GDM1 (cell line): Measurements from ENCODE around the gene ARHGAP22.

Experiments used
- DNase-seq: peaks from one replicate; lab custom pipeline; 2025; lab: John Stamatoyannopoulos, UW

Gene ARHGAP22

GRCh38 chr10:48496831-48497779, 107.8 kb downstream of the ARHGAP22 start:
- DNase-seq: peak; percentile 44

- DNase-seq: no peak
Measured at GRCh38 chr10:48496105-48496830, 108.6 kb downstream of the ARHGAP22 start.

GRCh38 chr10:48495282-48496045, 109.4 kb downstream of the ARHGAP22 start:
- no peak for DNase-seq

GRCh38 chr10:48494611-48495010, 110.3 kb downstream of the ARHGAP22 start:
- no peak for DNase-seq

GRCh38 chr10:48494073-48494472, 110.8 kb downstream of the ARHGAP22 start:
- no peak for DNase-seq

- DNase-seq: peak; percentile 84
Measured at GRCh38 chr10:48493083-48493871, 111.6 kb downstream of the ARHGAP22 start.

- no peak for DNase-seq
Measured at GRCh38 chr10:48492201-48492600, 112.7 kb downstream of the ARHGAP22 start.

- no peak for DNase-seq
Measured at GRCh38 chr10:48491392-48492139, 113.3 kb downstream of the ARHGAP22 start.

GRCh38 chr10:48490946-48491345, 113.9 kb downstream of the ARHGAP22 start:
- no peak for DNase-seq

GRCh38 chr10:48490571-48490940, 114.3 kb downstream of the ARHGAP22 start:
- no peak for DNase-seq

- no peak for DNase-seq
Measured at GRCh38 chr10:48489099-48489498, 115.8 kb downstream of the ARHGAP22 start.

- no peak for DNase-seq
Measured at GRCh38 chr10:48487244-48487643, 117.6 kb downstream of the ARHGAP22 start.

- no peak for DNase-seq
Measured at GRCh38 chr10:48485711-48486110, 119.2 kb downstream of the ARHGAP22 start.

- no peak for DNase-seq
Measured at GRCh38 chr10:48484911-48485310, 120.0 kb downstream of the ARHGAP22 start.

- DNase-seq: no peak
Measured at GRCh38 chr10:48482207-48482606, 122.7 kb downstream of the ARHGAP22 start.

- no peak for DNase-seq
Measured at GRCh38 chr10:48481385-48481784, 123.5 kb downstream of the ARHGAP22 start.

GRCh38 chr10:48480397-48481374, 124.2 kb downstream of the ARHGAP22 start:
- DNase-seq: no peak

GRCh38 chr10:48478980-48479811, 125.7 kb downstream of the ARHGAP22 start:
- no peak for DNase-seq

GRCh38 chr10:48478469-48478868, 126.4 kb downstream of the ARHGAP22 start:
- DNase-seq: no peak
